Esophagus muscularis mucosa (tissue), 4 donors: ENCODE data around the gene ESPL1. TPM values are rescaled to one million over a fixed set of nuclear protein-coding genes. Genes with fewer than 3 reads are reported as not detected.

Experiments used
- DNase-seq: peaks from one replicate; pipeline ENCODE4 v3.0.0-alpha.2; 2017; ENCODE audit errors: extremely low spot score
- H3K27ac ChIP-seq, 4 donors: fragments of 200-600 bp; sonication (generic); replicated peaks in 1 of 4; 1 replicate in 3 of 4; 2 replicates in 1 of 4; pipeline ENCODE4 v1.5.1; 2016 to 2019; ENCODE audit warnings: mild to moderate bottlenecking in 1 of 4
- H3K27me3 ChIP-seq, 4 donors: fragments of 200-600 bp; sonication (generic); one replicate each; pipeline versions ENCODE4 v1.5.1 to v1.6.0; 2016 to 2019
- H3K36me3 ChIP-seq, 4 donors: fragments of 200-600 bp; sonication (generic); one replicate each; pipeline ENCODE4 v1.5.1; 2016 to 2019
- H3K4me1 ChIP-seq, 4 donors: fragments of 200-600 bp; sonication (generic); one replicate each; pipeline ENCODE4 v1.5.1; 2016 to 2019
- H3K4me3 ChIP-seq, 4 donors: fragments of 200-600 bp; sonication (generic); 1 replicate in 2 of 4; 2 replicates in 2 of 4; pipeline ENCODE4 v1.5.1; 2016 to 2019; ENCODE audit warnings: mild to moderate bottlenecking in 4 of 4, moderate library complexity in 1 of 4
- H3K9me3 ChIP-seq, 4 donors: fragments of 200-600 bp; sonication (generic); 1 replicate in 3 of 4; 2 replicates in 1 of 4; pipeline ENCODE4 v1.5.1; 2016 to 2019
- EP300 ChIP-seq: sonication (generic); formaldehyde crosslinking; IDR thresholded peaks from one replicate; pipeline ENCODE4 v1.6.1; 2017; ENCODE audit warnings: antibody characterized with exemption
- POLR2A ChIP-seq: fragments of 450-650 bp; IDR thresholded peaks from one replicate; pipeline ENCODE4 v1.6.1; 2017; ENCODE audit warnings: antibody characterized with exemption, moderate library complexity, mild to moderate bottlenecking, low read depth
- POLR2AphosphoS5 ChIP-seq, 2 donors: sonication (generic); formaldehyde crosslinking; IDR thresholded peaks; one replicate each; pipeline ENCODE4 v1.6.1; 2017; ENCODE audit warnings: antibody characterized with exemption in 2 of 2
- WGBS: methylation state at CpG from one replicate; pipeline ENCODE4 v1.1.5; 2018; 5-methylcytosine and 5-hydroxymethylcytosine counted together
- intact Hi-C: fragments of 100-400 bp; cut with DNase I; formaldehyde crosslinking; loops from one replicate; pipeline ENCODE4 v1.15.1; 2023
- total RNA-seq, 4 donors: library from RNA; depleted of rRNA; stranded (reverse); fragments of >200 nt; gene quantifications; one replicate each; pipeline versions ENCODE4 v1.1.0 to v1.2.1, GENCODE V29; 2016
- TF ChIP-seq, protein P1 (sequence below), 3 experiments: fragments of 200-600 bp in 2 of 3; fragments of 450-650 bp in 1 of 3; sonication (generic) in 2 of 3; IDR thresholded peaks; one replicate each; pipeline ENCODE4 v1.5.1; 2017 to 2019; ENCODE audit warnings: antibody characterized with exemption in 3 of 3, mild to moderate bottlenecking in 2 of 3, moderate library complexity in 1 of 3

Gene ESPL1
- total RNA-seq, 4 donors from 2014 or later, result under 0.01 to 2.0 (median 0.24) TPM

DNA sequence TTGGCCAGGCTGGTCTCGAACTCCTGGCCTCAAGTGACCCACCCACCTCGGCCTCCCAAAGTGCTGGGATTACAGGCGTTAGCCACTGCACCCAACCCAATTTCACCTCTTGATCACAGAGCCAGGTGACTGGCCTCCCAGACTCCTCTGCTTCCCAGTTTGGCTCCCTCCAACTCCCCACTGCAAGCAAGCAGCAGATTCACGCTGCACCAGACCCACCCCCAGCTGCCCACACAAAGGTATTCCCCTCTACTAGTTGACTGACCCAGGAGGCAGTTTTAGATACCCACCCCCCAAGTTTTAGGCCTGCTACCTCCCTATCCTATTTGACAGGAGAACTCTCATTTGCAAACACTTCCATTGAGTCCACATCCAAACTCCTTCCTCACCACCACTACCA, 41.3 kb upstream of the ESPL1 start:
- TF ChIP-seq EP300 (no peak), POLR2AphosphoS5 (IDR thresholded peaks at IDR 0.05) (no peak), POLR2A (no peak)
- TF ChIP-seq, protein P1, sequence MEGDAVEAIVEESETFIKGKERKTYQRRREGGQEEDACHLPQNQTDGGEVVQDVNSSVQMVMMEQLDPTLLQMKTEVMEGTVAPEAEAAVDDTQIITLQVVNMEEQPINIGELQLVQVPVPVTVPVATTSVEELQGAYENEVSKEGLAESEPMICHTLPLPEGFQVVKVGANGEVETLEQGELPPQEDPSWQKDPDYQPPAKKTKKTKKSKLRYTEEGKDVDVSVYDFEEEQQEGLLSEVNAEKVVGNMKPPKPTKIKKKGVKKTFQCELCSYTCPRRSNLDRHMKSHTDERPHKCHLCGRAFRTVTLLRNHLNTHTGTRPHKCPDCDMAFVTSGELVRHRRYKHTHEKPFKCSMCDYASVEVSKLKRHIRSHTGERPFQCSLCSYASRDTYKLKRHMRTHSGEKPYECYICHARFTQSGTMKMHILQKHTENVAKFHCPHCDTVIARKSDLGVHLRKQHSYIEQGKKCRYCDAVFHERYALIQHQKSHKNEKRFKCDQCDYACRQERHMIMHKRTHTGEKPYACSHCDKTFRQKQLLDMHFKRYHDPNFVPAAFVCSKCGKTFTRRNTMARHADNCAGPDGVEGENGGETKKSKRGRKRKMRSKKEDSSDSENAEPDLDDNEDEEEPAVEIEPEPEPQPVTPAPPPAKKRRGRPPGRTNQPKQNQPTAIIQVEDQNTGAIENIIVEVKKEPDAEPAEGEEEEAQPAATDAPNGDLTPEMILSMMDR (IDR thresholded peaks at IDR 0.05), result no peak
- H3K27me3 ChIP-seq, result no peaks in the 10 kb centered on the region
- H3K9me3 ChIP-seq, result no peaks in the 10 kb centered on the region
- no peak for DNase-seq
- H3K4me3 ChIP-seq, result no peak overlapping the region
- H3K27ac ChIP-seq, result peak overlapping the region in 1 of 4 donors; percentile 33
- H3K36me3 ChIP-seq, result peaks cover 0 to 25% (median 6%) of the 10 kb centered on the region in 4 donors
- 93% methylated on average over 4 of the region's 4 CpGs for WGBS
- intact Hi-C loops, result no loop called here
- H3K4me1 ChIP-seq, result peaks cover 41 to 82% (median 80%) of the 10 kb centered on the region in 4 donors

DNA sequence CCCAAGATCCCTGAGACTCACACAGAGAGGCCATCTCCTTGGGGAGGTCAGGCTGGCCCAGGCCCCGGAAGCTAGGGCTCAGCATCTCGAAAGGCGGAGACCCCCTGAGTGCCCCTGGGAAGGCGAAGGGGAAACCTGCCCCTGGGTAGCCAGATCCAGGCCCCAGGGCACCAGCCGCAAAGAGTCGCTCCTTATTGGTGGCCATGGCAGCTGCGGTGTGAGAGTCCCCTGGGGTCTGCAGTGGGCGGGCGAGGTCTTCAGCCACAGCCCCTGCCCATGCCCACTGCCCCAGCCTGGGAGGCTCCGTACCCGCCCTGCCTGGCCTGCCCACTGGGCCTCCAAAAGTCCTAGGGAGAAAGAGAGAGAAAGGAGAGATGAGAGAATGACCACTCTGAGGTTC, 40.8 kb upstream of the ESPL1 start:
- Histone ChIP-seq H3K9me3 (no peaks in the 10 kb centered on the region), H3K27ac (peak overlapping the region in 1 of 4 donors; percentile 33), H3K4me1 (peaks cover 38 to 79% (median 78%) of the 10 kb centered on the region in 4 donors), H3K36me3 (peaks cover 0 to 25% (median 6%) of the 10 kb centered on the region in 4 donors), H3K27me3 (no peaks in the 10 kb centered on the region), H3K4me3 (no peak overlapping the region)
- WGBS, result 98% methylated on average over 7 of the region's 11 CpGs
- TF ChIP-seq EP300 (no peak), POLR2A (no peak), POLR2AphosphoS5 (IDR thresholded peaks at IDR 0.05) (no peak)
- TF ChIP-seq, protein P1 (IDR thresholded peaks at IDR 0.05), result no peak
- intact Hi-C loops, result no loop called here
- DNase-seq, result no peak

DNA sequence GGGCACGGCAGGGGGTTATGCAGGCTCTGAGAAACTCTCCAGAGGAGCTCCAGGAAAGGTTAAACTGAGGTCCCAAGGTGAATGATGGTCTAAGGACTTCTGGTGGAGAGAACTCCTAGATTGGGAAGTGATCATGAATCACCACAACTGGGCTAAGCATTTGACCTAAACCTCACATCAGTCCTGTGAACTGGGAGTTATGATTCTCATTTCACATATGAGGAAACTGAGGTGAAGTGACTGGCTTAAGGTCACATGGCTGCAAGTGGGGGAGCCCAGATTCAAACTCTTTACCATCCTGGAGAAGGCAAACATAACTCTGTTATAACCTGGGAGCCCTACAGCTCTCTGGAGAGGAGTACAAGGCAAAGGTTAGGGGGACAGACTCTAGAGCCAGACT, 40.3 kb upstream of the ESPL1 start:
- peaks cover 38 to 79% (median 78%) of the 10 kb centered on the region in 4 donors for H3K4me1 ChIP-seq
- TF ChIP-seq POLR2AphosphoS5 (IDR thresholded peaks at IDR 0.05) (no peak), POLR2A (no peak)
- H3K4me3 ChIP-seq, result no peak overlapping the region
- intact Hi-C loops, result no loop called here
- peak overlapping the region in 1 of 4 donors; percentile 33 for H3K27ac ChIP-seq
- no peaks in the 10 kb centered on the region for H3K9me3 ChIP-seq
- DNase-seq, result no peak
- peaks cover 0 to 25% (median 6%) of the 10 kb centered on the region in 4 donors for H3K36me3 ChIP-seq
- WGBS, result 80% methylated on average over 1 of the region's 1 CpG
- H3K27me3 ChIP-seq, result no peaks in the 10 kb centered on the region

DNA sequence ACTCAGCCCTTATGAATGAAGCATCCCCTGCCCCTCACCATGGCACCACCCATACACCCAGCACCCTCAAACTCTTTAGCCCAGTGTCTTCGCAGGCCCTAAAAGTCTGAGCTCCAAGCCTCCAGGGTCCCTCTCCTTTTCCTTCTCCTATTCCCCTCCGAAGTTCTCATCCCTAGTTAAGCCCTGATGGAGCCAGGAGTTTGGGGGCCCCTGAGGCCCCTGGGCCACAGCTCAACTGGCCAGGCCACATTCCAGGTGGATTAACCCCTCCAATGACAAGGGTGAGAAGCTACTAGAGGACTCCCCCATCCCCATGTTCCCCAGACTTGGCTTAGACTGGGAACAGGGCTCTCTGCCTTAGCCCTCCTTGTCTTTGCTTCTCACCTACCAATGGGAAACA, 38.6 kb upstream of the ESPL1 start:
- H3K4me1 ChIP-seq, result peaks cover 38 to 79% (median 78%) of the 10 kb centered on the region in 4 donors
- TF ChIP-seq POLR2A, result no peak
- no peaks in the 10 kb centered on the region for H3K9me3 ChIP-seq
- no peak overlapping the region for H3K4me3 ChIP-seq
- peak overlapping the region; percentile 38 to 96 (median 88) for H3K27ac ChIP-seq
- H3K36me3 ChIP-seq, result peaks cover 0 to 25% (median 6%) of the 10 kb centered on the region in 4 donors
- 91% methylated on average over 2 of the region's 2 CpGs for WGBS
- intact Hi-C loops, result no loop called here
- H3K27me3 ChIP-seq, result no peaks in the 10 kb centered on the region
- DNase-seq, result no peak

DNA sequence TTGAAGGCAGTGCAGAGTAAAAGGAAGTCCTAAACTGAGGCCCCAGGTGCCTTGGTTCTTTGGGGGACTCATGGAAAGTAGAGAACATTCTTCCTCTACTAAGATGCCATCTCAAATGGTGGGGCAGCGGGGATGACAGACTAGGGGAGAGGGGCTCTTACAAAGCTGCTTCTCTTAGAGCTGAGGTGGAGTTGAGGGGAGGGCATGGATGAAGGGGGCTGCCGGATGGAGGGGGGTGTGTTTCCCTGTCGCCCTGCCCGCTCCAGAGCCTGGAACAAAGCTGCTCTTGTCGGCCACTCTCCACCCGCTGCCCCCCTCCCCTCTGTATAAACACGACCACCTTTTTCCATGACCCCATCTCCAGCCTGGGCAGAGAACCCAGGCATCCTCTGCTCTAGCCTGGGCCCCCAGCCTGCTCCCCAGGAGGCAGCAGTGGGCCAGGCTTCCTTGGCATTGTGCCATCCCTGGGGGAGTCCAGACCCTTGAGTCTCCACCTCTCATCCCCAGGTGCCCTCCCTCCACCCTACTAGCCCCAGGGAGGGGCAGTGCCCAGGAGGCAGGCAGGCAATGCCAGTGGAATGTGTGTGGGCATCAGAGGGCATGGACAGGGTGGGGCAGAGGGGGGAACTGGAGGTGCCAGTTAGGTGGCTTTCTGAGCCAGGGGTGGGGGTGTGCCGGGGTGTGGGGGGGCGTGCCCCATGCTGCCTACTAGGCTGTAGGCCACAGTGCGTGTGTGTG, 37.8 kb upstream of the ESPL1 start:
- peak overlapping the region in 3 of 4 donors; percentile 71 to 93 (median 78) for H3K4me3 ChIP-seq
- H3K36me3 ChIP-seq, result peaks cover 0 to 25% (median 6%) of the 10 kb centered on the region in 4 donors
- no peaks in the 10 kb centered on the region for H3K27me3 ChIP-seq
- no peaks in the 10 kb centered on the region for H3K9me3 ChIP-seq
- 86% methylated on average over 6 of the region's 10 CpGs for WGBS
- H3K27ac ChIP-seq, result peak overlapping the region; percentile 88 to 96 (median 90)
- DNase-seq, result no peak
- TF ChIP-seq, protein P1 (IDR thresholded peaks at IDR 0.05), result no peak
- TF ChIP-seq POLR2AphosphoS5 (IDR thresholded peaks at IDR 0.05) (no peak), EP300 (no peak), POLR2A (no peak)
- peaks cover 34 to 78% (median 75%) of the 10 kb centered on the region in 4 donors for H3K4me1 ChIP-seq
- intact Hi-C loops, result no loop called here

DNA sequence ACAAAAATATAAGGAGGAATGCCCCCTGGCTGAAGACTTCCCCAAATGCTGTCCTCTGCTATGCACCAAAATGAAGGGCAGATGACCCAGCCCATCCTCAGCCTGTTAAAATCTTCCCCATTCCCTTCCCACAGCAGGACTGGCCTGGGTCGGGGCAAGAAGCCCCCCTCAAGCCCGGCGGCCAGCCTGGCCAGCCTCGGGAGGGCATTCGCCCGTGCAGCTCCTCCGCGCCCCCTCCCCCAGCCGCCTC, 36.5 kb upstream of the ESPL1 start:
- Histone ChIP-seq H3K4me3 (peak overlapping the region; percentile 71 to 93 (median 78)), H3K36me3 (peaks cover 0 to 22% (median 6%) of the 10 kb centered on the region in 4 donors), H3K9me3 (no peaks in the 10 kb centered on the region), H3K27me3 (no peaks in the 10 kb centered on the region), H3K27ac (peak overlapping the region; percentile 88 to 96 (median 90)), H3K4me1 (peaks cover 34 to 66% (median 64%) of the 10 kb centered on the region in 4 donors)
- intact Hi-C loops, result no loop called here
- no peak for TF ChIP-seq POLR2A
- TF ChIP-seq, protein P1 (IDR thresholded peaks at IDR 0.05), result peak in 1 of 3 experiments; percentile 10
- DNase-seq, result no peak
- 0% methylated on average over 1 of the region's 9 CpGs for WGBS
